WERI-Rb-1 (cell line): ENCODE data around the gene LIPE.

Experiments
- DNase-seq: peaks from one replicate; pipeline ENCODE4 v3.0.0-alpha.2; 2020
- H3K27ac ChIP-seq: fragments of 250-450 bp; sonication (Bioruptor Pico); 2 replicates; pipeline ENCODE4 v1.5.1; 2020; ENCODE audit warnings: mild to moderate bottlenecking, moderate library complexity
- H3K27me3 ChIP-seq: fragments of 250-450 bp; sonication (Bioruptor Pico); 2 replicates; pipeline ENCODE4 v1.5.1; 2021; ENCODE audit warnings: mild to moderate bottlenecking, low read depth, moderate library complexity; ENCODE audit not compliant: insufficient read depth, severe bottlenecking
- H3K36me3 ChIP-seq: fragments of 250-450 bp; sonication (Bioruptor Pico); 2 replicates; pipeline ENCODE4 v1.5.1; 2020; ENCODE audit warnings: mild to moderate bottlenecking, moderate library complexity
- H3K4me3 ChIP-seq: 2 replicates; pipeline ENCODE4 v1.5.1; 2011; ENCODE audit warnings: low read depth, mild to moderate bottlenecking, control low read depth, low read length
- H3K9me3 ChIP-seq: fragments of 250-450 bp; sonication (Bioruptor Pico); 2 replicates; pipeline ENCODE4 v1.5.1; 2021; ENCODE audit warnings: mild to moderate bottlenecking, moderate library complexity; ENCODE audit not compliant: severe bottlenecking
- TF ChIP-seq, protein P1 (sequence below): IDR thresholded peaks from 2 replicates; pipeline ENCODE4 v1.5.1; 2011; ENCODE audit warnings: low read depth, mild to moderate bottlenecking, control low read depth, inconsistent platforms, low read length

The LIPE gene

DNA sequence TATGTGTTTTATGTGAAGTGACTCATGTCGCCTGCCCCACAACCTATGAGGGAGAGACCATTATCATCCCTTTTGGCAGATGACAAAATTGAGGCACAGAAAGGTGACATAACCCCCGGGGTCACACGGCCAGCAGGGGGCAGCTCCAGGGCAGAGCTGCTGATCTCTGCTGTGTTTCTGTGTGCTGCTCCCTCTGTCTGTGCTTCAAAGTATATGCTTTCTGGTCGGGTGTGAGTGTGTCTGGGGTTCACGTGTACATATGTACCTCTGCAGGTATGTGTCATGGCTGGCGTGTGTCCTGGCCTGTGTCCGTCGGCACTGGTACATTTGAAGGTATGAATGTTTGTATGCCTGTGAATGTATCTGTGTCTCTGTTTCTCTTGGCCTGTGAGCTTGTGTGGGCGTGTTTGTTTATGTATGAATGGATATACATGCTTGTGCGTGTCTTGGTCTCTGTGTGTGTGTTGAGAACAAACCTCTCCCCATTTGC is 7.1 kb downstream of the LIPE start:
- H3K27ac ChIP-seq, result no peak overlapping the region
- no peaks in the 10 kb centered on the region for H3K36me3 ChIP-seq
- TF ChIP-seq, protein P1, sequence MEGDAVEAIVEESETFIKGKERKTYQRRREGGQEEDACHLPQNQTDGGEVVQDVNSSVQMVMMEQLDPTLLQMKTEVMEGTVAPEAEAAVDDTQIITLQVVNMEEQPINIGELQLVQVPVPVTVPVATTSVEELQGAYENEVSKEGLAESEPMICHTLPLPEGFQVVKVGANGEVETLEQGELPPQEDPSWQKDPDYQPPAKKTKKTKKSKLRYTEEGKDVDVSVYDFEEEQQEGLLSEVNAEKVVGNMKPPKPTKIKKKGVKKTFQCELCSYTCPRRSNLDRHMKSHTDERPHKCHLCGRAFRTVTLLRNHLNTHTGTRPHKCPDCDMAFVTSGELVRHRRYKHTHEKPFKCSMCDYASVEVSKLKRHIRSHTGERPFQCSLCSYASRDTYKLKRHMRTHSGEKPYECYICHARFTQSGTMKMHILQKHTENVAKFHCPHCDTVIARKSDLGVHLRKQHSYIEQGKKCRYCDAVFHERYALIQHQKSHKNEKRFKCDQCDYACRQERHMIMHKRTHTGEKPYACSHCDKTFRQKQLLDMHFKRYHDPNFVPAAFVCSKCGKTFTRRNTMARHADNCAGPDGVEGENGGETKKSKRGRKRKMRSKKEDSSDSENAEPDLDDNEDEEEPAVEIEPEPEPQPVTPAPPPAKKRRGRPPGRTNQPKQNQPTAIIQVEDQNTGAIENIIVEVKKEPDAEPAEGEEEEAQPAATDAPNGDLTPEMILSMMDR, result peak; percentile 80
- H3K27me3 ChIP-seq, result no peaks in the 10 kb centered on the region
- H3K4me3 ChIP-seq, result no peak overlapping the region
- DNase-seq, result peak; percentile 62
- H3K9me3 ChIP-seq, result peaks cover 2% of the 10 kb centered on the region

DNA sequence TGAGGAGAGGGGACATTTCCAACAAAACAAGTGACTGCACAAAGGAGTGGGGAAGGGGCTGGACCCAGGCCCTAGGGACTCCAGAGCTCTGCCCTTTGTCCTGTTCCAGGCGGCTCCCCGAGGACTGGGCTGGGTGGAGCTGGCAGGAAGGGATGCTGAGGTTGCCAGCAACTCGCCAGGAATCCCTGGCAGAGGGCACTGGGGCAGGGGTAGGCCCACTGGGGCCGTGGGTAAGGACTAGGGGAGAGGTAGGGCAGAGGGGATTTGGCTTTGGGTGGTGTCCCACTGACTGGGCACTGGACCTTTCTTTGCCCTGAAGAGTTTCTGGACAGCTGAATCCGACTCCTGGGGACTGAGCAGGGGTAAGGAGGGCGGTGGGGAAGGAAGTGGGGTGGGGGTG is 7.9 kb downstream of the LIPE start:
- peaks cover 2% of the 10 kb centered on the region for H3K9me3 ChIP-seq
- H3K36me3 ChIP-seq, result no peaks in the 10 kb centered on the region
- H3K27ac ChIP-seq, result no peak overlapping the region
- H3K4me3 ChIP-seq, result no peak overlapping the region
- no peaks in the 10 kb centered on the region for H3K27me3 ChIP-seq
- TF ChIP-seq, protein P1, result no peak
- no peak for DNase-seq

GRCh38 chr19:42412661-42413076 is 14.5 kb downstream of the LIPE start:
- TF ChIP-seq, protein P1, result no peak
- no peaks in the 10 kb centered on the region for H3K27me3 ChIP-seq
- no peak overlapping the region for H3K27ac ChIP-seq
- no peaks in the 10 kb centered on the region for H3K36me3 ChIP-seq
- no peak overlapping the region for H3K4me3 ChIP-seq
- DNase-seq, result no peak
- no peaks in the 10 kb centered on the region for H3K9me3 ChIP-seq

- TF ChIP-seq, protein P1, result no peak
- peak; percentile 69 for DNase-seq
Observed at GRCh38 chr19:42412227-42412626, 15.0 kb downstream of the LIPE start.

DNA sequence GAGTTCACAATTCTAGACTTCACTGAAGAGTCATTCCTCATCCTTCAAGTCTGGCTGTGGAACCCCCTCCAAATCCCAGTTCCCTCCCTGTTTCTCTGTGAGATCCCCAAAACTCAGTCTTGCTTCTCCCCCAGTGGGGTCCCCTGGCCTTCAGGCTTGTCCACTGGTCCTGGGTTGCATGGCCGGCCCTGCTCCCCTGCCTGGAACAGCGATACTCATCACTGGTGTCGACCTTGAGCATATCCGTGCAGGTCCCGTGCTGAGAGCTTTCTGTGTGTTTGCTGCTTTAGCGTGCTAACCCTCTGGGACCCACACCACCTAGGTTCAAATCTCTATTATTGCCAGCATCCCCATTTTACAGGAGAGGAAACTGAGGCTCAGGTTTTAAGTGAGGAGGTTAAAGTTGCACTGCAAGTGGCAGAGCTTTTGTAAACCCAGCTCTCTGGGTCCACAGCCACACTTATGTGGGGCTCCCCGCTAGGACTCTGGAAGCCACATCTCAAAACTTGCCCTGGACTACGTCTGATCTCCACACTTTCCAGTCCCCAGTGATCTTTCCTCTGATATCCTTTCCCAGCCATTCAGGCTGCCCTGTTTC is 15.5 kb downstream of the LIPE start:
- H3K27me3 ChIP-seq, result no peaks in the 10 kb centered on the region
- TF ChIP-seq, protein P1, result no peak
- no peaks in the 10 kb centered on the region for H3K9me3 ChIP-seq
- DNase-seq, result no peak
- no peak overlapping the region for H3K4me3 ChIP-seq
- no peak overlapping the region for H3K27ac ChIP-seq
- no peaks in the 10 kb centered on the region for H3K36me3 ChIP-seq

More at GRCh38 chr19:42412227-42412626, 15.0 kb downstream of the LIPE start:
- H3K9me3 ChIP-seq, result no peaks in the 10 kb centered on the region
- H3K36me3 ChIP-seq, result no peaks in the 10 kb centered on the region
- H3K4me3 ChIP-seq, result no peak overlapping the region
- no peak overlapping the region for H3K27ac ChIP-seq
- no peaks in the 10 kb centered on the region for H3K27me3 ChIP-seq

DNA sequence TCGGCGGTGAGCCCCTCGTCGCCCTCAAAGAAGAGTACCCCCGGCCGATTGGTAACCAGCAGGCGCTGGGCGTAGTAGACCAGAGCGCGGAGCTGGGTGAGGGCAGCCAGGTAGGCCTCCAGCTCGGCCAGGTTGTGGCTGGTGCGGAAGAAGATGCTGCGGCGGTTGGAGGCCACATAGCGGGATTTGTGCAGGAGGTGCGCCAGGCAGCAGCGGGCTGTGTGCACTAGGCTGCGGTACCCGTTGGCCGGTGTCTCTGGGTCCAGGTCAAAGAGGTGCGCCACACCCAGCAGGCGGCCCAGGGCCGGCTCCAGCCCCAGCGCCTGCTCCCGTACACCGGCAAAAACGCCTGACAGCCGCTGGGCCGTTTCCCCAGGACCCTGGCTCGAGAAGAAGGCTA is 16.8 kb downstream of the LIPE start:
- TF ChIP-seq, protein P1, result no peak
- Histone ChIP-seq H3K36me3 (no peaks in the 10 kb centered on the region), H3K27ac (no peak overlapping the region), H3K4me3 (no peak overlapping the region), H3K27me3 (no peaks in the 10 kb centered on the region), H3K9me3 (no peaks in the 10 kb centered on the region)
- no peak for DNase-seq
